Osteocyte (in vitro differentiated cells): Measurements from ENCODE around the gene NSMF. TPM values are rescaled to one million over a fixed set of nuclear protein-coding genes. Genes with fewer than 3 reads are reported as not detected.

Experiments used
- DNase-seq: peaks from one replicate; pipeline ENCODE4 v3.0.0; 2021; ENCODE audit warnings: mixed read lengths; ENCODE audit not compliant: unreplicated experiment; ENCODE audit errors: extremely low spot score
- H3K27ac Mint-ChIP-seq: one replicate; pipeline ENCODE4 v1.8.0; 2021; ENCODE audit warnings: mild to moderate bottlenecking, mixed read lengths; ENCODE audit not compliant: unreplicated experiment
- H3K27me3 Mint-ChIP-seq: one replicate; pipeline ENCODE4 v1.8.0; 2021; ENCODE audit warnings: mixed read lengths; ENCODE audit not compliant: unreplicated experiment
- H3K36me3 Mint-ChIP-seq: one replicate; pipeline ENCODE4 v1.8.0; 2021; ENCODE audit warnings: mixed read lengths; ENCODE audit not compliant: unreplicated experiment
- H3K4me1 Mint-ChIP-seq: one replicate; pipeline ENCODE4 v1.8.0; 2021; ENCODE audit warnings: mixed read lengths; ENCODE audit not compliant: unreplicated experiment
- H3K4me3 Mint-ChIP-seq: one replicate; pipeline ENCODE4 v1.8.0; 2021; ENCODE audit warnings: mild to moderate bottlenecking, moderate library complexity, mixed read lengths; ENCODE audit not compliant: unreplicated experiment
- H3K9me3 Mint-ChIP-seq: one replicate; pipeline ENCODE4 v1.8.0; 2021; ENCODE audit warnings: mixed read lengths; ENCODE audit not compliant: unreplicated experiment
- total RNA-seq: library from RNA; stranded (reverse); gene quantifications from 2 replicates; pipeline ENCODE4 v1.2.1, GENCODE V29; 2021
- TF ChIP-seq, protein P1 (sequence below): fragments of 200-600 bp; sonication (generic); IDR thresholded peaks from 2 replicates; pipeline ENCODE4 v1.5.0; 2021; ENCODE audit warnings: antibody characterized with exemption, mild to moderate bottlenecking, moderate library complexity

NSMF gene
- total RNA-seq, 1 donor from 2014 or later, result 103 TPM

DNA sequence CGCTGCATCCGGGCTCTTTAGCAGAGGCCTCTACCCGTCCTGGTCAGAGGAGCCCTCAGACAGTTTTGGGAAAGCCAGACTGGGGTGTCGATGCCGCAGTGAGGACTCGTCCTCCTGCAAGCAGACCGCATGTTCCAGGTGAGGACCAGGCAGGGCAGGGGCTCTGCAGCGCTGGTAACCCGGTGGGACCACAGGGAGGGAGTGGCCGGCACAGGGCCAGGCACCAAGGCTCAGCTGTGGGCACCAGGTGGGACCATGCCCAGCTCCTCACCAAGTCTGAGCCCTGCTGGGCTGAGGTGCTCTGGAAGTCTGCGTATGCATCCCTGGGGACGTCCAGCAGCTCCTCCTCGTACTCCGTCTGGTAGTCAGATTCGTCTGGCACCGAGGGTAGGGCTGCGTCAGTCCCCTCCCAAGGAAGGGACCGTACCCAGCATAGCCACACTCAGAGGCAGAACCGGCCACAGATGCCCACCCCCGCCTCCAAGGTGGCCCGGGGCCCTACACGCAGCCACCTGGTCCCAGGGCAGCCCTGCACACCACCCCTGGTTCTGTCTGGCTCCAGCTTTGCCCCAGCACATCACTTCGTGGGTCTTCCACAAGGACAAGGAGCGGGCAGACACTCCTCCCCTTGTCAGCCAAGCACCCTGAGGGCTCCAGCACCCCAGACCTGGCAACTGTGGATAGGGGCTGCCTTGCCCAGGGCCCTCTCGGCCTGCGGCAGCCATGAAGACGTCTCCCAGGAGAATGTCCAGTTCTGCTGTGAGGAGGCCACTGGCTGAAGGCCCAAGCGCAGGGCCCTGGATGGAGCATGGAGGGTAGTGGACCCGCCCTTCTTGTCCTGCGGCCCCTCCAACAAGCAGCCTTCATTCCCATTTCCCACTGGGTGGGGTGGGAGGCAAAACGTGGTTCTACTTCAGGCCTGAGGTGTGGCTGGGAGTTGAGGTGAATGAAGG lies 1.5 kb upstream of the NSMF start:
- TF ChIP-seq, protein P1, sequence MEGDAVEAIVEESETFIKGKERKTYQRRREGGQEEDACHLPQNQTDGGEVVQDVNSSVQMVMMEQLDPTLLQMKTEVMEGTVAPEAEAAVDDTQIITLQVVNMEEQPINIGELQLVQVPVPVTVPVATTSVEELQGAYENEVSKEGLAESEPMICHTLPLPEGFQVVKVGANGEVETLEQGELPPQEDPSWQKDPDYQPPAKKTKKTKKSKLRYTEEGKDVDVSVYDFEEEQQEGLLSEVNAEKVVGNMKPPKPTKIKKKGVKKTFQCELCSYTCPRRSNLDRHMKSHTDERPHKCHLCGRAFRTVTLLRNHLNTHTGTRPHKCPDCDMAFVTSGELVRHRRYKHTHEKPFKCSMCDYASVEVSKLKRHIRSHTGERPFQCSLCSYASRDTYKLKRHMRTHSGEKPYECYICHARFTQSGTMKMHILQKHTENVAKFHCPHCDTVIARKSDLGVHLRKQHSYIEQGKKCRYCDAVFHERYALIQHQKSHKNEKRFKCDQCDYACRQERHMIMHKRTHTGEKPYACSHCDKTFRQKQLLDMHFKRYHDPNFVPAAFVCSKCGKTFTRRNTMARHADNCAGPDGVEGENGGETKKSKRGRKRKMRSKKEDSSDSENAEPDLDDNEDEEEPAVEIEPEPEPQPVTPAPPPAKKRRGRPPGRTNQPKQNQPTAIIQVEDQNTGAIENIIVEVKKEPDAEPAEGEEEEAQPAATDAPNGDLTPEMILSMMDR, result no peak
- Mint-ChIP-seq H3K9me3 (no peaks in the 10 kb centered on the region), H3K27ac (no peak overlapping the region), H3K4me1 (peaks cover 20% of the 10 kb centered on the region), H3K4me3 (no peak overlapping the region), H3K36me3 (peaks cover 3% of the 10 kb centered on the region), H3K27me3 (no peaks in the 10 kb centered on the region)
- DNase-seq, result no peak

DNA sequence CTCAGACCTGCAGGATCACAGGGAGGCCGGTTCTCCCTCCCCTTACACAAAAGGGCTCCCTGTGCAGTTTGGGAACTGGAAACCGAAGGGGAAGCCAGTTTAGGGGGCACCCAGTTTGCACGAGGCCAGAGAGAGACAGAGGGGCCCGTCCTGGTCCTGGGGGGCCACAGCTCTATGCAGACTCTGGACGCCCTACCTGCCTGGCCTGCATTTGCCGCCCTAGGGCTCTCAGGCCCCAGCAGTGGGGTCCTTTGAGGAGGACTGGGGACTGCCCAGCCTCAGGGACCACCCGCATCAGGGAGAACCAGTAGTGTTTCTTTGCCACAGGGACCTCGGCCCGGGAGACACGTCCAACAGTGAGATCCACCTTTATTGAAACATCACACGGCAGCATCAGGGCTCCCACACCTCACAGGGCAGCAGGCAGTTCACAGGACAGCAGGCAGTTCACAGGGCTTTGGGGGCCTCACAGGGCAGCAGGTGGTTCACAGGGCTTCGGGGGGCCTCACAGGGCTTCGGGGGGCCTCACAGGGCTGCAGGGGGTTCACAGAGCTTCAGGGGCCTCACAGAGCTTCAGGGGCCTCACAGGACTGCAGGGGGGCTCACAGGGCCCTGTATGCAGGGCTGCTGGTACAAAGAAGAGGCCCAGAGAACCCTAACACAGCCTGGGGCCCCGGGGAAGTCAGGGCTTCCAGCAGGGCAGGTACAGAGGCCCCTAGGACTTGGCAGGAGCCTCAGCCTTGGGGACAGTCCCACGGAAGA lies 648 bp upstream of the NSMF start:
- no peaks in the 10 kb centered on the region for H3K27me3 Mint-ChIP-seq
- no peaks in the 10 kb centered on the region for H3K9me3 Mint-ChIP-seq
- peaks cover 22% of the 10 kb centered on the region for H3K4me1 Mint-ChIP-seq
- TF ChIP-seq, protein P1, result no peak
- peak overlapping the region; percentile 45 for H3K4me3 Mint-ChIP-seq
- DNase-seq, result no peak
- H3K36me3 Mint-ChIP-seq, result peaks cover 3% of the 10 kb centered on the region
- H3K27ac Mint-ChIP-seq, result peak overlapping the region; percentile 44

DNA sequence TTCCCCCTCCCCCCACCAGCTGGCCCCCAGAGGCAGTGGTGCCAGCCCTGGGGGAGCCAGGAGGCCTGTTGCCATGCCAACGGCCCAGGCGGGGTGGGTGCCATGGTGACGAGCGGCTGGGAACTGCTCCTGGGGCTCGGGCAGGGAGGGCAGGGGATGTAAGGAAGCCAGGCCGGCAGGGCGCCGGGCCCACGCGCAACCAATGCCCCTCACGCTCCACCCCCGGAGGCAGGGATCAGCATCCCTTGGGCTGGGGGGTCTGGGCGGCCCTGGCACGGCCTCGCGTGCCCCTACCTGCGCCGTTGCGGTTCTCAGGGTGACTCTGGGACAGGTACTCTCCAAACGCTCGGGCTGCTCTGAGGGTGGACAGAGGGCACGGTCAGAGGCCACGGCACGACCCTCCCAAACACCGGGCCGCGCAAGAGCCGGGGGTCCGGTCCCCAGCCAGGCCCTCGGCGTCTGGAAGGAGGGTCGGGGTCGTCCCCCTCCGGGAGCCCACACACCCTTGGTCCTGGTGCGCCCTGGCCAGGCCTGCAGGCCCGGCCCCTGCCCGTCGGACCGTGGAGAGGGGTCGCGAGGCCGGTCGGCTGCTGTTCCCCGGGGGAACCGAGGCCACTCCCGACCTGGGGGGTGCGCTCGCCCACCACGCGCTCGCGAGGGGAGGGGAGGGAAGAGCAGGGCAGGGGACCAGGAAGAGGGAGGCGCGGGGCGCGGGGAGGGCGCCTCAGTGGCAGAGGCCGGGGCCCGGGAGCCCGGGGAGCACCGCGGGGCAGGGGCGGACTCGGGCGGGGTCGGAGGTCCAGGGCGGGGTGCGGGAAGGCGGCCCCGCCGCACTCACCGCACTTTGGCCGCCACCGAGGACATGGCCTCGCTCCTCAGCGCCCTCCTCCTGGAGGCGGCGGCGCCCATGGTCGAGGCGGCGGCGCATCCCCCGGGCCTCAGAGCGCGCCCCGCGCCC lies 661 bp downstream of the NSMF start:
- peaks cover 29% of the 10 kb centered on the region for H3K4me1 Mint-ChIP-seq
- H3K9me3 Mint-ChIP-seq, result no peaks in the 10 kb centered on the region
- no peaks in the 10 kb centered on the region for H3K27me3 Mint-ChIP-seq
- H3K36me3 Mint-ChIP-seq, result peaks cover 3% of the 10 kb centered on the region
- DNase-seq, result no peak
- peak overlapping the region; percentile 95 for H3K27ac Mint-ChIP-seq
- H3K4me3 Mint-ChIP-seq, result peak overlapping the region; percentile 60
- TF ChIP-seq, protein P1, result no peak

DNA sequence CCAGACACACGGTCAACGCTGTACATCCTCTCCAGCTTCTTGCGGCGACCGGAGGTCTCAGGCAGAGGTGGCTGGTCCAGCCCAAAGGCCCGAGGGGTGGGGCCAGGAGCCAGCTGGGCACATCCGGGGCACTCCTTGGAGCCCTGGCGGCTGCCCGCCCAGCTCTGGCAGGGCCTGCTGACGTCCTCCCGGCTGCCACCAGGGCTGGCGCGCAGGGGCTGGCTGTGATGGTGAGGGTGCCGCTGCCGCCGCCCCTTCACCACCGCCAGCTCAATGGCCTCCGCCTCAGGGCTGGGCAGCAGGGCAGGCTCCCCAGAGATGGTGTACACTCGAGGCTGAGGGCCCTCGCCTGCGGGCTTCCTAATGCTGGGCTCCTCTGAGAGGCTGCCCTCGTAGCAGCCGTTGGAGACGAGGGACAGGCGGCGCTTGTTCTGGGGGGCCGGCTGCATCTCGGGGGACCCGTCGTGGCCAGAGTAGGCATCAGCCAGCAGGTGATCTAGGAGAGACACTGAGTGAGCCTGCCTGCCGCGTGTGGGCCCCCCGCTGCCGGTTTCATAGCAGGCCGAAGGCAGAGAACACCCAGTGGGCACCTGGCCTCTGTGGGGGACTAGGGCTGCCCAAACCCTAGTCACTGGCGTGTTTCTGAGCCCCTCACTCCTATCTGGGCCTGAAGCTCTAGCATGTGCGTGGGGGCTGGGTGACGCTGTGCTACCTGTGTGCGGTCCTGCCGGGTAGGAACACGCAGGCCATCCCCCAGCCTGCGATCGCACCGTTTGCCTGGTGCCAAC lies 1.5 kb downstream of the NSMF start:
- H3K4me3 Mint-ChIP-seq, result peak overlapping the region; percentile 60
- H3K27ac Mint-ChIP-seq, result peak overlapping the region; percentile 95
- peaks cover 29% of the 10 kb centered on the region for H3K4me1 Mint-ChIP-seq
- H3K9me3 Mint-ChIP-seq, result no peaks in the 10 kb centered on the region
- H3K27me3 Mint-ChIP-seq, result no peaks in the 10 kb centered on the region
- no peak for DNase-seq
- peaks cover 3% of the 10 kb centered on the region for H3K36me3 Mint-ChIP-seq
- TF ChIP-seq, protein P1, result no peak
